CD14-positive monocyte (primary cell): ENCODE measurements around the gene CDH12. TPM values are rescaled to one million over a fixed set of nuclear protein-coding genes. Genes with fewer than 3 reads are reported as not detected.

Experiments used
- DNase-seq, 3 donors: peaks; one replicate each; pipeline ENCODE4 v3.0.0-alpha.2; 2011 to 2022
- H2AFZ ChIP-seq: 2 replicates; pipeline ENCODE4 v1.6.0; 2012; ENCODE audit warnings: mild to moderate bottlenecking, low read depth, low read length, inconsistent platforms; ENCODE audit not compliant: insufficient read depth, poor library complexity, severe bottlenecking
- H3K27ac ChIP-seq, 2 donors: 1 replicate in 1 of 2; 2 replicates in 1 of 2; pipeline ENCODE4 v1.5.1; 2012 to 2013; ENCODE audit warnings: low read length in 2 of 2, control low read depth in 1 of 2, inconsistent platforms in 1 of 2, low read depth in 1 of 2, mild to moderate bottlenecking in 1 of 2
- H3K27me3 ChIP-seq, 2 donors: one replicate each; pipeline versions ENCODE4 v1.6.0 to v1.6.1; 2011 to 2013; ENCODE audit warnings: low read length in 2 of 2; ENCODE audit not compliant: control insufficient read depth in 2 of 2, insufficient read depth in 2 of 2
- H3K36me3 ChIP-seq, 2 donors: replicated peaks in 1 of 2; 1 replicate in 1 of 2; 2 replicates in 1 of 2; pipeline versions ENCODE4 v1.5.1 to v1.6.1; 2012 to 2013; ENCODE audit warnings: low read length in 2 of 2, control low read depth in 1 of 2, inconsistent platforms in 1 of 2, mild to moderate bottlenecking in 1 of 2; ENCODE audit not compliant: insufficient read depth in 2 of 2, control insufficient read depth in 1 of 2
- H3K4me1 ChIP-seq, 2 donors: 1 replicate in 1 of 2; 2 replicates in 1 of 2; pipeline versions ENCODE4 v1.5.1 to v1.6.1; 2012 to 2013; ENCODE audit warnings: low read length in 2 of 2, control low read depth in 1 of 2, inconsistent platforms in 1 of 2, mild to moderate bottlenecking in 1 of 2, moderate library complexity in 1 of 2; ENCODE audit not compliant: insufficient read depth in 2 of 2, control insufficient read depth in 1 of 2
- H3K4me2 ChIP-seq: replicated peaks from 2 replicates; pipeline ENCODE3; 2012; ENCODE audit warnings: low read length, moderate library complexity, mild to moderate bottlenecking; ENCODE audit not compliant: poor library complexity, severe bottlenecking; ENCODE audit errors: extremely low read depth
- H3K4me3 ChIP-seq, 3 experiments: fragments of 200-600 bp in 1 of 3; sonication (generic) in 1 of 3; replicated peaks in 1 of 3; 1 replicate in 2 of 3; 2 replicates in 1 of 3; pipeline ENCODE4 v1.5.1; 2011 to 2013; ENCODE audit warnings: low read length in 3 of 3, mild to moderate bottlenecking in 3 of 3, control low read depth in 2 of 3, low read depth in 2 of 3, inconsistent platforms in 1 of 3, moderate library complexity in 1 of 3
- H3K79me2 ChIP-seq: 2 replicates; pipeline ENCODE4 v1.6.0; 2012; ENCODE audit warnings: mild to moderate bottlenecking, control low read depth, inconsistent platforms, low read length, moderate library complexity; ENCODE audit not compliant: insufficient read depth
- H3K9ac ChIP-seq: 2 replicates; pipeline ENCODE4 v1.6.0; 2017; ENCODE audit warnings: low read length, mild to moderate bottlenecking; ENCODE audit not compliant: insufficient read depth, poor library complexity, severe bottlenecking
- H3K9me3 ChIP-seq, 2 donors: replicated peaks in 1 of 2; 1 replicate in 1 of 2; 2 replicates in 1 of 2; pipeline versions ENCODE4 v1.5.1 to v1.6.1; 2012 to 2013; ENCODE audit warnings: low read length in 2 of 2, control low read depth in 1 of 2; ENCODE audit not compliant: control insufficient read depth in 1 of 2, insufficient read depth in 1 of 2
- H4K20me1 ChIP-seq: 2 replicates; pipeline ENCODE4 v1.6.0; 2012; ENCODE audit warnings: mild to moderate bottlenecking, low read length, control low read depth, moderate library complexity; ENCODE audit not compliant: insufficient read depth
- H3K27ac Mint-ChIP-seq, 7 donors: one replicate each; pipeline ENCODE4 v1.8.0; 2020; ENCODE audit warnings: mild to moderate bottlenecking in 7 of 7, mixed read lengths in 7 of 7, moderate library complexity in 6 of 7, inconsistent platforms in 2 of 7
- H3K27me3 Mint-ChIP-seq, 3 donors: one replicate each; pipeline ENCODE4 v1.8.0; 2021 to 2022; ENCODE audit warnings: low read depth in 3 of 3, mild to moderate bottlenecking in 3 of 3, mixed read lengths in 3 of 3, moderate library complexity in 3 of 3, inconsistent platforms in 1 of 3
- H3K36me3 Mint-ChIP-seq, 2 donors: one replicate each; pipeline ENCODE4 v1.8.0; 2020; ENCODE audit warnings: mixed read lengths in 2 of 2, inconsistent platforms in 1 of 2, mild to moderate bottlenecking in 1 of 2
- H3K4me1 Mint-ChIP-seq: one replicate; pipeline ENCODE4 v1.8.0; 2020; ENCODE audit warnings: mild to moderate bottlenecking, mixed read lengths
- H3K4me3 Mint-ChIP-seq, 2 donors: one replicate each; pipeline ENCODE4 v1.8.0; 2020; ENCODE audit warnings: mild to moderate bottlenecking in 2 of 2, mixed read lengths in 2 of 2, moderate library complexity in 1 of 2
- H3K9me3 Mint-ChIP-seq, 7 donors: one replicate each; pipeline ENCODE4 v1.8.0; 2020 to 2022; ENCODE audit warnings: mixed read lengths in 7 of 7, mild to moderate bottlenecking in 6 of 7, moderate library complexity in 6 of 7, inconsistent platforms in 2 of 7
- CTCF ChIP-seq: fragments of 200-600 bp; IDR thresholded peaks from one replicate; pipeline ENCODE4 v1.8.0; 2022; ENCODE audit warnings: antibody characterized with exemption, mild to moderate bottlenecking
- WGBS: methylation state at CpG from one replicate; pipeline ENCODE4 v1.1.5; 2013; ENCODE audit warnings: missing lambda C conversion rate; ENCODE audit not compliant: insufficient coverage; 5-methylcytosine and 5-hydroxymethylcytosine counted together
- intact Hi-C, 2 donors: fragments of 100-400 bp; cut with micrococcal nuclease; formaldehyde crosslinking; loops; one replicate each; pipeline versions ENCODE4 v1.15.0 to v1.15.1; 2023
- polyA plus RNA-seq, 3 donors: library from polyadenylated mRNA; depleted of rRNA in 1 of 3; unstranded in 2 of 3; stranded (reverse) in 1 of 3; fragments of 300-500 nt in 2 of 3; fragments of >200 nt in 1 of 3; fragmentation: Illumina TruSeq in 2 of 3; gene quantifications; 1 replicate in 2 of 3; 2 replicates in 1 of 3; pipeline ENCODE4 v1.2.3, GENCODE V29; 2012 to 2021

CDH12 gene
- polyA plus RNA-seq, 3 donors = not detected

- no peak overlapping the region for H3K4me3 Mint-ChIP-seq
- no peak for TF ChIP-seq CTCF
- DNase-seq = no peak
- Histone ChIP-seq H2AFZ (no peak overlapping the region), H3K27ac (no peak overlapping the region), H3K79me2 (no peaks in the 10 kb centered on the region), H3K9ac (no peak overlapping the region), H3K27me3 (no peaks in the 10 kb centered on the region), H3K36me3 (no peaks in the 10 kb centered on the region), H3K4me3 (no peak overlapping the region), H4K20me1 (no peaks in the 10 kb centered on the region), H3K9me3 (no peaks in the 10 kb centered on the region), H3K4me1 (no peaks in the 10 kb centered on the region), H3K4me2 (no peak overlapping the region)
- intact Hi-C loops = no loop called here
- WGBS = 89% methylated on average over 7 of the region's 9 CpGs
- no peaks in the 10 kb centered on the region for H3K36me3 Mint-ChIP-seq
- H3K27me3 Mint-ChIP-seq = no peaks in the 10 kb centered on the region
- no peaks in the 10 kb centered on the region for H3K4me1 Mint-ChIP-seq
- no peak overlapping the region for H3K27ac Mint-ChIP-seq
- H3K9me3 Mint-ChIP-seq = no peaks in the 10 kb centered on the region
These were observed 144.3 kb downstream of the CDH12 start for GRCh38 chr5:22708770-22709328.

GRCh38 chr5:22706901-22707300 is 146.2 kb downstream of the CDH12 start:
- Histone ChIP-seq H2AFZ (no peak overlapping the region), H3K79me2 (no peaks in the 10 kb centered on the region), H3K9ac (no peak overlapping the region), H3K27ac (no peak overlapping the region), H3K27me3 (no peaks in the 10 kb centered on the region), H3K36me3 (no peaks in the 10 kb centered on the region), H3K4me2 (no peak overlapping the region), H3K9me3 (no peaks in the 10 kb centered on the region), H3K4me3 (no peak overlapping the region), H3K4me1 (no peaks in the 10 kb centered on the region), H4K20me1 (no peaks in the 10 kb centered on the region)
- Mint-ChIP-seq H3K9me3 (no peaks in the 10 kb centered on the region), H3K4me1 (no peaks in the 10 kb centered on the region), H3K27me3 (no peaks in the 10 kb centered on the region), H3K27ac (no peak overlapping the region), H3K36me3 (no peaks in the 10 kb centered on the region), H3K4me3 (no peak overlapping the region)
- WGBS = no CpG with 5 or more reads among the region's 1 CpG
- no peak for TF ChIP-seq CTCF
- DNase-seq = no peak
- intact Hi-C loops = no loop called here
